ENCODE results near the gene PISD.
"Not testable (repeated sequence)": the region's sequence is repeated elsewhere in the genome, so short reads cannot be mapped to it uniquely, and the experiment has no call there.

Gene PISD

DNA sequence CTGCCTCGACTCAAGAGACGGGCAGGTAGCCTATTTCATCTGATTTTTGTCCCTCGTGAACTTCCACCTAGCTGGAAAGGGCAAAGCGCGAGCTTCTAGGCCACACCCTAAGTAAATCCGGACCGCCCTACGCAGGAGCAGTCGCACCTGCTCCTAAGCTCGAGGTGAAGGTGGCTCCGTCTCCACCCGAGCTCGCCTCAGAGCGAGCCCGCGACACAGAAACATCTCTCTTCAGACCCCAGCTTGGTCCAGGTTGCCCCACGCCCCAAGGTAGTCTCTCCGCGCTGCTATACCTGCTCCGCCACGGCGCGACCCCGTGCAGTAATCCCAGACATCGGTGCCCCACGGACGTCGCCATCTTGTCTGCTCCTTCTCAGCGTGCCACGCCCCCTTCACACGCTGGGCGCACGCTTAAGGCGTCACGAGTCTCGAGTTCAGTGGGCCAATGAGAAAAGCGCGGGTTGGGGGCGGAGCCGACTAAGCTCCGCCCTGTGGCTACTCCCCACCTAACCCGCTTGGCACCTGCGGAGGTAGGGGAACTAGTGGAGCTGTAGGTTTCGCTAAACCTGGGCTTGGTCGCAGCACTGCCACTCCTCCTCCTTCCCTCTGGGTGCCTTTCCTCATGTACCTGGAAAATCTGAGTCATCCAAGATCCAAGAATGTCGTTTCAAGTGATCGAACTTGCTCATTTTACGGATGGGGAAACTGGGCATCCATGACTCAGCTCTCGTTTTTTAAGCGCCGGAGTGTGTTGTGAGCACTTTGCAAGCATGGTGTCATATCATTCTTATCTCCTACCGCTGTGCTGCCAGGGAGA, at the start of gene PISD:
PISD (minus strand) TSS at position 365 of the 817 bp plus-strand sequence; CDS start at position 358, 7 bp downstream.
- Histone ChIP-seq H3K36me3 (ENCODE audit: insufficient read depth, low read length) (no peaks in the 10 kb centered on the region), H3K4me1 (ENCODE audit: insufficient read depth, low read length) (no peaks in the 10 kb centered on the region), H3K9ac (ENCODE audit: low read depth, low read length) (peak within 1 kb of the TSS; percentile 89), H3K9me3 (ENCODE audit: control insufficient read depth, insufficient read depth, low read length) (no peaks in the 10 kb centered on the region)

DNA sequence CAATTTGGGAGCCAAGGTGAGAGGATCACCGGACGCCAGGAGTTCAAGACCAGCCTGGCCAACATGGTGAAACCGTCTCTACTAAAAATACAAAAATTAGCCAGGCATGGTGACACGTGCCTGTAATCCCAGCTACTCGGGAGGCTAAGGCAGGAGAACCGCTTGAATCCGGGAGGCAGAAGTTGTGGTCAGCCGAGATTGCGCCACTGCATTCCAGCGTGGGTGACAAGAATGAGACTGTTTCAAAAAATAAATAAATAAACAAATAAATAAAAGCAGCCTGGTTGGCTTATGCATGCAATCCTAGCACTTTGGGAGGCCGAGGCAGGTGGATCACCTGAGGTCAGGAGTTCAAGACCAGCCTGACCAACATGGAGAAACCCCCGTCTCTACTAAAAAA, 49.2 kb upstream of the PISD start:
- H3K9me3 ChIP-seq (ENCODE audit: control insufficient read depth, insufficient read depth, low read length); H3K9ac ChIP-seq (ENCODE audit: low read depth, low read length): not testable (repeated sequence)
- H3K36me3 ChIP-seq (ENCODE audit: insufficient read depth, low read length): peaks cover 26% of the 10 kb centered on the region

DNA sequence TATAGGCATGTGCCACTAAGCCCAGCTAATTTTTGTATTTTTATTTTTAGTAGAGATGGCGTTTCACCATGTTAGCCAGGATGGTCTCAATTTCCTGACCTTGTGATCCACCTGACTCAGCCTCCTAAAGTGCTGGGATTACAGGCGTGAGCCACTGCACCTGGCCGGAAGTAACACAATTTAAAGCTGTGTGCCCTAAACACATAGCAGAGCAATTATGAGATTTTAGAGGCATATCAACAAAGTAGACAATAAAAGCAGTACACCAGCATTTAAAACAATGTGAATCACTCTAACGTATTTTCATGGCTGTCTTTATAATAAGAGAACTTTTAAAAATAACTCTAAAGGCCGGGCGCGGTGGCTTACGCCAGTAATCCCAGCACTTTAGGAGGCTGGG, 45.5 kb upstream of the PISD start:
- peaks cover 6% of the 10 kb centered on the region for H3K36me3 ChIP-seq (ENCODE audit: insufficient read depth, low read length)
- H3K4me1 ChIP-seq (ENCODE audit: insufficient read depth, low read length): no peaks in the 10 kb centered on the region
- no peak overlapping the region for H3K9ac ChIP-seq (ENCODE audit: low read depth, low read length)
- H3K9me3 ChIP-seq (ENCODE audit: control insufficient read depth, insufficient read depth, low read length): no peaks in the 10 kb centered on the region

More for the DNA sequence above, 49.2 kb upstream of the PISD start:
- H3K4me1 ChIP-seq (ENCODE audit: insufficient read depth, low read length): not testable (repeated sequence)

DNA sequence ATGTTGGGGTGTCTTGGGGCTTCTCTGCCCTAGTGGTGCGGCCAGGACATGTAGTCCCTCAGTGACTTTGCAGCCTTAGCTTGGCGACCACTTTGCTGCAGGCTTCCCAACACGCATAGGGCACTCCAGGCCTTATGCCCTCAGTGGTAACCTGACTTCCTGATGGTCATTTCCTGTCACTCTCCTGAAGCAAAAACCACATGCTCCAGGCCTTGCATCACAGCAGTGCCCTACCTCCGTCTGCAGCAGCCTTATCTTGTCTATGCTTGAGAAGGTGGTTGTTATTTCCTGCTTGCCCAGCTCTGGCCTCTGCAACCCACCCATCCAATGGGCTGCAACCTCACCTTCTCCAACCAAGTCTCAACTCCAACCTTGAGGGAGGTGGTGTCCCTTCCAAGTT, 33.4 kb upstream of the PISD start:
- Histone ChIP-seq H3K4me1 (ENCODE audit: insufficient read depth, low read length) (no peaks in the 10 kb centered on the region), H3K9me3 (ENCODE audit: control insufficient read depth, insufficient read depth, low read length) (no peaks in the 10 kb centered on the region), H3K9ac (ENCODE audit: low read depth, low read length) (no peak overlapping the region), H3K36me3 (ENCODE audit: insufficient read depth, low read length) (peaks cover 11% of the 10 kb centered on the region)

DNA sequence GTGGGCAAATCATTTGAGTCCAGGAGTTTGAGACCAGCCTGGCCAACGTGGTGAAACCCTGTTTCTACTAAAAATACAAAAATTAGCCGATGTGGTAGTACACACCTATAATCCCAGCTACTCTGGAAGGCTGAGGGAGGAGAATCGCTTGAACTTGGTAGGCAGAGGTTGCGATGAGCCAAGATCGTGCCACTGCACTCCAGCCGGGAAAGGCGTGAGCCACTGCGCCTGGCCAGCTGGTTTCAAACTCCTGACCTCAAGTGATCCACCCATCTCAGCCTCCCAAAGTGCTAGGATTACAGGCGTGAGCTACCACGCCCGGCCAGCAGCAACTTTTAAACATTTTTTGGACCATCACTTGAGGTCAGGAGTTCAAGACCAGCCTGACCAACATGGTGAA, 32.0 kb upstream of the PISD start:
- H3K9ac ChIP-seq (ENCODE audit: low read depth, low read length); H3K9me3 ChIP-seq (ENCODE audit: control insufficient read depth, insufficient read depth, low read length); H3K4me1 ChIP-seq (ENCODE audit: insufficient read depth, low read length): not testable (repeated sequence)
- H3K36me3 ChIP-seq (ENCODE audit: insufficient read depth, low read length): peaks cover 11% of the 10 kb centered on the region

DNA sequence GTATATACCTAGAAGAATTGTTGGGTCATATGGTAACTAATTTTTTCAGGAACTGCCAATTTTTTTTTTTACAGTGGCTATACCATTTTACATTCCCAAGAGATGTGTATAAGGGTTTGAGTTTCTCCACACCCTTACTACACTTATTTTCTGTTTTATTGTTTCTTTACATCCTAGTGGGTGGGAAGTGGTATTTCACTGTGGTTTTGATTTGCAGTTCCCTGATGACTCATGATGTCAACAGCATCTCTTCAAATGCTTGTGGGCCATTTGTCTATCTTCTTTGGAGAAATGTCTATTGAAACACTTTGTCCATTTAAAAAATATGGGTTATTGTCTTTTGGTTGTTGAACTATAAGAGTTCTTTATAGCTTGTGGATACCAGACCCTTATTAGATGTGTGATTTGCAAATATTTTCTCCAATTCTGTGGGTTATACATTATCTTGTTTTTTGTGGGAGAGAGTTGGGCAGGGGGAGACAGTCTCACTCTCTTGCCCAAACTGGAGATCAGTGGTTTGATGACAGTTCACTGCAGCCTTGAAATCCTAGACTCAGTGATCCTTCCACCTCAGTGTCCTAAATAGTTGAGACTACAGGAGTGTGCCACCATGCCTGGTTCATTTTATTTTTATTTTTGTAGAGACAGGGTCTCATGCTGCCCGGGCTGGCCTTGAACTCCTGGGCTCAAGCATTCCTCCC, 30.3 kb upstream of the PISD start:
- Histone ChIP-seq H3K9me3 (ENCODE audit: control insufficient read depth, insufficient read depth, low read length) (no peaks in the 10 kb centered on the region), H3K36me3 (ENCODE audit: insufficient read depth, low read length) (peaks cover 8% of the 10 kb centered on the region), H3K9ac (ENCODE audit: low read depth, low read length) (no peak overlapping the region), H3K4me1 (ENCODE audit: insufficient read depth, low read length) (no peaks in the 10 kb centered on the region)

DNA sequence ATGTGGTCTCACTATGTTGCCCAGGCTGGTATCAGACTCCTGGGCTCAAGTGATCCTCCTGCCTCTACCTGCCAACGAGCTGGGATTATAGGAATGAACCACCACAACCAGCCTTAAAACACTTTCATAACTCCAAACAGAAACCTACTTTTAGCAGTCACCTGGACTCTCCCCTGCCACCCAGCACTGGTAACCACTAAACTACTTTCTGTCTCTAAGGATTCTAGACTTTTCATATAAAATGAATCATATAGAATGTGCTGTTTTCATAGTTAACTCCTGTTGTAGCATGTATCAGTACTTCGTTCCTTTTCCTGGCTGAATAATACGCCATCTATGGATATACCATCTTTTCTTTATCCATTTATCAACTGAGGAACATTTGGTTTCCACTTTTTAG, 29.4 kb upstream of the PISD start:
- peaks cover 8% of the 10 kb centered on the region for H3K36me3 ChIP-seq (ENCODE audit: insufficient read depth, low read length)
- no peaks in the 10 kb centered on the region for H3K9me3 ChIP-seq (ENCODE audit: control insufficient read depth, insufficient read depth, low read length)
- H3K4me1 ChIP-seq (ENCODE audit: insufficient read depth, low read length): no peaks in the 10 kb centered on the region
- no peak overlapping the region for H3K9ac ChIP-seq (ENCODE audit: low read depth, low read length)

DNA sequence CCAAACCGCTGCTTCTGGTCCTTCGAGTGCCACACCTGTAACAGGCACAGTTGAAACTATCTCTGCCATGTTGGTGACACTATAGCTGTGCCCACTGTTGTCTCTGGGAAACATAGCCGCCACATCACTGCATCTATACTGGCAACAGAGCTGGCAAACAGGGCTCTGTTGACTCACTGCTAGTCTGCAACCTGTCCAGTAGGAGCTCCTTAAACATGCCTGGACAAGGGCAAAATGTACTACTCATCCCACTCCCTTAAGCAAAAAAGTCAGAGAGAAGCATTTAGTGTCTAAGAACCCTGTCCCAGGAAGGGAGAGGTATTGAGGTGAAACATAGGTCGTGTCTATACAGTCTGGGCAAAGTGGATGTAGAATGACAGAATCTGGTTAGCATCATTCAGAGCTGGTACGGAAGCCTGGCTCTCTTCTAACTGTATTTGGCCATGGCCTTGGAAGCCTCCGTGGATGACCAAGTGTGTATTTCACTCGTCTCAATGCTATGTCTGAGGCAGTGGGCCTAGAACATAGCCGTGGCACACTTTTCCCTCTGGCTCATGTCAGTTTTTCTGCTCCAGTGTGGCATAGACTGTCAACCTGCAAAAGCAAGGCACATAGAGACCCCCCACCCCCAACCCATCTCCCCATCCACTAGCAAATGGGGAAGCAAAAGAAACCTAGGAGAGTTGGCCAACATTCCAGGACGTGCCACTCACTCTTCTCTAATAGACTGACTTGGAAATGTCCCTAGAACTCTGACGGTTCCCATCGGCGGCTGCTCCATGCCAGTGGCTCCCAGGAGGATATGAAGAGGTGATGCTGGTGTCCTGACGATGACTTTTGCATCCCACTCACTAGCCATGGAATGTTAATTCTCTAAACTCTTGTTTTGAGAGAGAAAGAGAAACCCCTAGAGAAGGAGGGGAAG, 21.4 kb upstream of the PISD start:
- no peaks in the 10 kb centered on the region for H3K9me3 ChIP-seq (ENCODE audit: control insufficient read depth, insufficient read depth, low read length)
- no peak overlapping the region for H3K9ac ChIP-seq (ENCODE audit: low read depth, low read length)
- H3K36me3 ChIP-seq (ENCODE audit: insufficient read depth, low read length): peaks cover 4% of the 10 kb centered on the region; the same call in 1 of the 2 replicates
- no peaks in the 10 kb centered on the region for H3K4me1 ChIP-seq (ENCODE audit: insufficient read depth, low read length)

DNA sequence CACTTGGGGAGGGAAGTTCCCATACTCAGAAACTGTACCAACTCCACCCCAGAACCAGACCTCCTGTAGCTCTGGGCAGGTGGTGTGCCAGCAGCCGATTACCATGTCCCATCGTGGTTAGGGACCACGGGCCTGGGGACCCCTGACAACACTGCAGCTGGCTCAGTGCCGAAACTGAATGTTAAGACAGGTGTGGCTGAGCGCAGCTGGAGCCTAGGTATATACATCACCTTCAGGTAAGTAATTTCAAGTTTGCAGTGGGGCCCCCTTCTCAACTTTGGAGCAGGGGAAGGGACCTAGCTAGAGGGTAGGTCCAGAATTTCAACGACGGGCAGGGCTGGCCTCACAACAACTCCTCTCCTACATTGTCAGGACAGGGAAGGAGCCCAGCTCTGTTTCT, 20.7 kb upstream of the PISD start:
- Histone ChIP-seq H3K9ac (ENCODE audit: low read depth, low read length) (no peak overlapping the region), H3K4me1 (ENCODE audit: insufficient read depth, low read length) (no peaks in the 10 kb centered on the region), H3K9me3 (ENCODE audit: control insufficient read depth, insufficient read depth, low read length) (no peaks in the 10 kb centered on the region), H3K36me3 (ENCODE audit: insufficient read depth, low read length) (peaks cover 4% of the 10 kb centered on the region; the same call in 1 of the 2 replicates)

DNA sequence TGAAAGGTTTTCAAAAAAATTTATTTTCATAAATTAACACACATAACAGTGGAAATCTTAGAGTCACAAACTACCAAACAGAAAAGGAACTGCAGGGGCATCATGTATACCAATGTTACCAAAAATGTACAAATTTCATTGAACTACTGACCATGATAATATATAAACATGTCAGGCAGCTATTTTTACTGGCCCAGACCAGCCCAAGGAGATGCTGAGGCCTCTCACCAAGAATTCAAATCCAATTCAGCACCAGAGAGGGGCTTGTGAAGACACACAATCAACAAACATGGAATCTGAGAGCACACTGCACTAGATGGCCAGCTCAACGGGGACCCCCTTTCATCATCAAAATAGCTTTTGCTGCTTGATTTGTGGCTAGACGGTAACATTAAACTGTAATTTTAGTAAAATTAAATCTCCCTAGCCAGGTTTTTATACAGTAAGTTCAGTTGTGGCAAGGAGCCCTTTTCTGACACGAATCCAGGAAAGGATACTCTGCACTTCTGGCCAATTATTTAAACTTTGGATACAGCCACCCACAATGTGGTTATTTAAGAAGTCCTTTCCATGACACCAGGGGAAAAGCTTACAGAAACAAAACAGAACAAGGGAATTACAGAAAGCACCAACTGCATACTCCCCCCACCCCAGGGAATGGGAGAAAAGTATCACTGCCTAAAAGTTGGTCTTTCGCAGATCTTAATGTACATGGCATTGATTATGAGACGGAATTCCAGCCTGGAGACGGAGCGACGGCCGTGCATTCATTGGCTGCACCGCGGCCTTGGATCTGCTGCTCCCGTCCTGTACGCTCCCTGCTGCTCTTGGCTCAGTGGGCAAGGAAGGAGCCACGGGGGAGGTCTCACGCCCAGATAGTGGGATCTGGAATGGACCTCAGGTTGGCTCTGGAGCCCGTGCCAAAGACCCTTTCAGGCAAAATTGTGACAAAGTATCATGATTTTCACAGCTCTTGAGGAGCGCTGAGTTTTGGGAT, 19.6 kb upstream of the PISD start:
- Histone ChIP-seq H3K4me1 (ENCODE audit: insufficient read depth, low read length) (no peaks in the 10 kb centered on the region), H3K9ac (ENCODE audit: low read depth, low read length) (no peak overlapping the region), H3K36me3 (ENCODE audit: insufficient read depth, low read length) (peaks cover 4% of the 10 kb centered on the region; the same call in 1 of the 2 replicates), H3K9me3 (ENCODE audit: control insufficient read depth, insufficient read depth, low read length) (no peaks in the 10 kb centered on the region)

DNA sequence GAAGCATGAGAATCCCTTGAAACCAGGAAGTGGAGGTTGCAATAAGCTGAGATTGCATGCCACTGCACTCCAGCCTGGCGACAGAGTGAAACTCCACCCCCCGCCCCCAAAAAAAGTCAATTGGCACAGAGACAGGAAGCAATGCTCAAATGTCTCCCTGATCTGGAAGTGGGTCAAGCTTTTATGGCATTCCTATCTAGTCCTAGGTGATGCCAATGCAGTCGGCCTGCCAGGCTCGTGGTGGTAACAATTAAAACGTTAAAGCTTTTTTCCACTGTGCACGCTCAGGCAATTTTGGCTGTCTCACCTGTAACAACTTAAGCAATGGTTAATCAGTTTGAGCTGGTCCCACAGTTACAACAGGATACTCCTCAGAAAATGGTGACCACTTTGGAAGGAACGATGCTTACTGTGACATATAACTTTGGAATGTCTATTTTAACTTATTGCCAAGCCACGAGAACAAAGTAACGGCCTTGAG, 18.9 kb upstream of the PISD start:
- H3K4me1 ChIP-seq (ENCODE audit: insufficient read depth, low read length): no peaks in the 10 kb centered on the region
- peaks cover 4% of the 10 kb centered on the region; the same call in 1 of the 2 replicates for H3K36me3 ChIP-seq (ENCODE audit: insufficient read depth, low read length)
- no peak overlapping the region for H3K9ac ChIP-seq (ENCODE audit: low read depth, low read length)
- no peaks in the 10 kb centered on the region for H3K9me3 ChIP-seq (ENCODE audit: control insufficient read depth, insufficient read depth, low read length)

DNA sequence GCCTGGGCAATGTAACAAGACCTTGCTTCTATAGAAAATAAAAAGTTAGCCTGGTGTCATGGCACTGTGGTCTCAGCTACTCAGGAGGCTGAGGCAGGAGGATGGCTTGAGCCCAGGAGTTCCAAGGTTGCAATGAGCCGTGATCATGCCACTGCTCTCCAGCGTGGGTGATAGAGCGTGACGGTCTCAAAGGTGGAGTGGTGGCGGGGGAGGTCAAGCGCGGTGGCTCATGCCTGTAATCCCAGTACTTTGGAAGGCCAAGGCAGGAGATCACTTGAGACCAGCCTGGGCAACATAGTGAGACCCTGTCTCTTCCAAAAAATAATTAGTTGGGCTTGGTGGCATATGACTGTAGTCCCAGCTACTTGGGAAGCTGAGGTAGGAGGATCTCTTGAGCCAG, 16.7 kb upstream of the PISD start:
- no peaks in the 10 kb centered on the region for H3K9me3 ChIP-seq (ENCODE audit: control insufficient read depth, insufficient read depth, low read length)
- no peaks in the 10 kb centered on the region for H3K36me3 ChIP-seq (ENCODE audit: insufficient read depth, low read length)
- H3K9ac ChIP-seq (ENCODE audit: low read depth, low read length): no peak overlapping the region
- H3K4me1 ChIP-seq (ENCODE audit: insufficient read depth, low read length): no peaks in the 10 kb centered on the region

DNA sequence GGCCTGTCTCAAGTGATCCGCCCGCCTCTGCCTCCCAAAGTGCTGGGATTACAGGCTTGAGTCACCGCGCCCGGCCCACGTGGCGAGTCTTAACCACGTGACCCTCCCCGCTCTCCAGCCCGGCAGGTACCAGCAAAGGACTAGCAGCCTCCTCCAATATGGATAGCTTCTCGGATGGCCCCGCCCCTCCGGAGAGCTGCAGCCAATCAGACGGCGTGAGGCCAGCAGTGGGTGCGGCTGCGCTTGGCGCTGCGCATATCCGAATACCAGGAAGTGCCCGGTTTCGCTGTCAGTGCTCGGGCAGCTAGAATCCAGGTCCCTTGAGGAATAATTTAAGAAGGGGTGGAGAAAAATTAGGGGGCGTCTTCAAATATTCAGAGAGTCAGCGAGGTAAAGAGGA, 14.7 kb upstream of the PISD start:
- H3K9ac ChIP-seq (ENCODE audit: low read depth, low read length): peak overlapping the region; percentile 55; the same call in 1 of the 2 replicates
- H3K4me1 ChIP-seq (ENCODE audit: insufficient read depth, low read length): no peaks in the 10 kb centered on the region
- no peaks in the 10 kb centered on the region for H3K36me3 ChIP-seq (ENCODE audit: insufficient read depth, low read length)
- H3K9me3 ChIP-seq (ENCODE audit: control insufficient read depth, insufficient read depth, low read length): no peaks in the 10 kb centered on the region

Measured in ES-I3 (cell line).